ENCODE data around the gene RHEX.
"Not testable (repeated sequence)": the region's sequence is repeated elsewhere in the genome, so short reads cannot be mapped to it uniquely, and the experiment has no call there.

RHEX gene

GRCh38 chr1:206055069-206055625 is 2.2 kb downstream of the RHEX start:
- not testable (repeated sequence) for H2AK5ac ChIP-seq (ENCODE audit: low read depth, low read length); H3K9ac ChIP-seq (ENCODE audit: low read depth, low read length, poor library complexity); H3K14ac ChIP-seq (ENCODE audit: low read length); H2BK15ac ChIP-seq (ENCODE audit: low read length); H3K4ac ChIP-seq (ENCODE audit: low read length); H2AFZ ChIP-seq (ENCODE audit: low read length); H3K4me1 ChIP-seq (ENCODE audit: control insufficient read depth in 2 of 2, insufficient read depth in 1 of 2, low read depth in 1 of 2, low read length in 2 of 2); H2BK12ac ChIP-seq (ENCODE audit: low read length); H3K4me2 ChIP-seq (ENCODE audit: insufficient read depth, low read length, poor library complexity, severe bottlenecking); H3K9me3 ChIP-seq (replicated peaks in 1 of 2; ENCODE audit: control insufficient read depth in 2 of 2, insufficient read depth in 1 of 2, low read depth in 1 of 2, low read length in 2 of 2); H2BK120ac ChIP-seq (ENCODE audit: low read depth, low read length); H3K18ac ChIP-seq (ENCODE audit: low read length); DNase-seq (ENCODE audit: low spot score); H4K8ac ChIP-seq (ENCODE audit: low read depth, low read length); H3K36me3 ChIP-seq (replicated peaks in 1 of 2; ENCODE audit: control insufficient read depth in 2 of 2, insufficient read depth in 2 of 2, low read length in 2 of 2); H2BK5ac ChIP-seq (ENCODE audit: low read length); H3K79me1 ChIP-seq (ENCODE audit: low read depth, low read length); H3K23ac ChIP-seq (ENCODE audit: low read depth, low read length, poor library complexity); H3K4me3 ChIP-seq (ENCODE audit: low read length in 2 of 2); H3K27ac ChIP-seq (replicated peaks; ENCODE audit: low read length); H4K91ac ChIP-seq (ENCODE audit: low read depth, low read length, poor library complexity); H3K27me3 ChIP-seq (ENCODE audit: control insufficient read depth in 3 of 3, insufficient read depth in 3 of 3, low read depth in 1 of 3, low read length in 3 of 3)
- WGBS, 2 donors (ENCODE audit: extremely low coverage in 2 of 2, insufficient read length in 2 of 2, insufficient replicate concordance in 1 of 2), result no CpG with 5 or more reads among the region's 12 CpGs

GRCh38 chr1:206055639-206056323 is 2.8 kb downstream of the RHEX start:
- not testable (repeated sequence) for H3K4me2 ChIP-seq (ENCODE audit: insufficient read depth, low read length, poor library complexity, severe bottlenecking); H3K4me1 ChIP-seq (ENCODE audit: control insufficient read depth in 2 of 2, insufficient read depth in 1 of 2, low read depth in 1 of 2, low read length in 2 of 2); H3K4me3 ChIP-seq (ENCODE audit: low read length in 2 of 2); H3K23ac ChIP-seq (ENCODE audit: low read depth, low read length, poor library complexity); H3K18ac ChIP-seq (ENCODE audit: low read length); H2BK15ac ChIP-seq (ENCODE audit: low read length); H3K14ac ChIP-seq (ENCODE audit: low read length); H4K91ac ChIP-seq (ENCODE audit: low read depth, low read length, poor library complexity); H2AFZ ChIP-seq (ENCODE audit: low read length); H3K79me1 ChIP-seq (ENCODE audit: low read depth, low read length); H2BK120ac ChIP-seq (ENCODE audit: low read depth, low read length); H2BK12ac ChIP-seq (ENCODE audit: low read length); H3K9me3 ChIP-seq (replicated peaks in 1 of 2; ENCODE audit: control insufficient read depth in 2 of 2, insufficient read depth in 1 of 2, low read depth in 1 of 2, low read length in 2 of 2); H4K8ac ChIP-seq (ENCODE audit: low read depth, low read length); DNase-seq (ENCODE audit: low spot score); H3K9ac ChIP-seq (ENCODE audit: low read depth, low read length, poor library complexity); H3K27me3 ChIP-seq (ENCODE audit: control insufficient read depth in 3 of 3, insufficient read depth in 3 of 3, low read depth in 1 of 3, low read length in 3 of 3); H2AK5ac ChIP-seq (ENCODE audit: low read depth, low read length); H2BK5ac ChIP-seq (ENCODE audit: low read length); H3K27ac ChIP-seq (replicated peaks; ENCODE audit: low read length); H3K4ac ChIP-seq (ENCODE audit: low read length); H3K36me3 ChIP-seq (replicated peaks in 1 of 2; ENCODE audit: control insufficient read depth in 2 of 2, insufficient read depth in 2 of 2, low read length in 2 of 2)
- WGBS, 2 donors (ENCODE audit: extremely low coverage in 2 of 2, insufficient read length in 2 of 2, insufficient replicate concordance in 1 of 2), result no CpG with 5 or more reads among the region's 8 CpGs

GRCh38 chr1:206058289-206058926 is 5.4 kb downstream of the RHEX start:
- no CpG with 5 or more reads among the region's 9 CpGs for WGBS, 2 donors (ENCODE audit: extremely low coverage in 2 of 2, insufficient read length in 2 of 2, insufficient replicate concordance in 1 of 2)
- not testable (repeated sequence) for H3K14ac ChIP-seq (ENCODE audit: low read length); H2AK5ac ChIP-seq (ENCODE audit: low read depth, low read length); H2BK15ac ChIP-seq (ENCODE audit: low read length); H3K79me1 ChIP-seq (ENCODE audit: low read depth, low read length); H3K4me2 ChIP-seq (ENCODE audit: insufficient read depth, low read length, poor library complexity, severe bottlenecking); H3K23ac ChIP-seq (ENCODE audit: low read depth, low read length, poor library complexity); H3K9ac ChIP-seq (ENCODE audit: low read depth, low read length, poor library complexity); DNase-seq (ENCODE audit: low spot score); H2AFZ ChIP-seq (ENCODE audit: low read length); H2BK12ac ChIP-seq (ENCODE audit: low read length); H2BK5ac ChIP-seq (ENCODE audit: low read length); H4K91ac ChIP-seq (ENCODE audit: low read depth, low read length, poor library complexity); H3K36me3 ChIP-seq (replicated peaks in 1 of 2; ENCODE audit: control insufficient read depth in 2 of 2, insufficient read depth in 2 of 2, low read length in 2 of 2); H3K4me1 ChIP-seq (ENCODE audit: control insufficient read depth in 2 of 2, insufficient read depth in 1 of 2, low read depth in 1 of 2, low read length in 2 of 2); H3K18ac ChIP-seq (ENCODE audit: low read length); H3K27me3 ChIP-seq (ENCODE audit: control insufficient read depth in 3 of 3, insufficient read depth in 3 of 3, low read depth in 1 of 3, low read length in 3 of 3); H3K27ac ChIP-seq (replicated peaks; ENCODE audit: low read length); H3K4ac ChIP-seq (ENCODE audit: low read length); H4K8ac ChIP-seq (ENCODE audit: low read depth, low read length); H3K4me3 ChIP-seq (ENCODE audit: low read length in 2 of 2); H2BK120ac ChIP-seq (ENCODE audit: low read depth, low read length)
- peaks cover 3 to 12% of the 10 kb centered on the region in 2 donors for H3K9me3 ChIP-seq (replicated peaks in 1 of 2; ENCODE audit: control insufficient read depth in 2 of 2, insufficient read depth in 1 of 2, low read depth in 1 of 2, low read length in 2 of 2)

GRCh38 chr1:206058927-206059292 is 5.9 kb downstream of the RHEX start:
- Histone ChIP-seq H3K27me3 (ENCODE audit: control insufficient read depth in 3 of 3, insufficient read depth in 3 of 3, low read depth in 1 of 3, low read length in 3 of 3) (peaks cover 0 to 3% (median 0%) of the 10 kb centered on the region in 3 experiments), H2AFZ (ENCODE audit: low read length) (no peak overlapping the region), H3K27ac (replicated peaks; ENCODE audit: low read length) (no peak overlapping the region), H3K18ac (ENCODE audit: low read length) (no peak overlapping the region), H2BK15ac (ENCODE audit: low read length) (no peak overlapping the region), H3K36me3 (replicated peaks in 1 of 2; ENCODE audit: control insufficient read depth in 2 of 2, insufficient read depth in 2 of 2, low read length in 2 of 2) (no peaks in the 10 kb centered on the region), H3K23ac (ENCODE audit: low read depth, low read length, poor library complexity) (no peak overlapping the region), H2BK12ac (ENCODE audit: low read length) (no peak overlapping the region), H3K4me1 (ENCODE audit: control insufficient read depth in 2 of 2, insufficient read depth in 1 of 2, low read depth in 1 of 2, low read length in 2 of 2) (no peaks in the 10 kb centered on the region), H2AK5ac (ENCODE audit: low read depth, low read length) (no peak overlapping the region), H3K4me2 (ENCODE audit: insufficient read depth, low read length, poor library complexity, severe bottlenecking) (no peak overlapping the region), H3K9me3 (replicated peaks in 1 of 2; ENCODE audit: control insufficient read depth in 2 of 2, insufficient read depth in 1 of 2, low read depth in 1 of 2, low read length in 2 of 2) (peaks cover 3 to 12% of the 10 kb centered on the region in 2 donors), H3K14ac (ENCODE audit: low read length) (no peak overlapping the region), H3K4ac (ENCODE audit: low read length) (no peak overlapping the region), H2BK5ac (ENCODE audit: low read length) (no peak overlapping the region), H3K79me1 (ENCODE audit: low read depth, low read length) (no peaks in the 10 kb centered on the region), H4K91ac (ENCODE audit: low read depth, low read length, poor library complexity) (no peak overlapping the region), H2BK120ac (ENCODE audit: low read depth, low read length) (no peak overlapping the region), H3K9ac (ENCODE audit: low read depth, low read length, poor library complexity) (no peak overlapping the region), H3K4me3 (ENCODE audit: low read length in 2 of 2) (no peak overlapping the region), H4K8ac (ENCODE audit: low read depth, low read length) (no peak overlapping the region)
- no peak for DNase-seq (ENCODE audit: low spot score)
- no CpG with 5 or more reads among the region's 1 CpG for WGBS, 2 donors (ENCODE audit: extremely low coverage in 2 of 2, insufficient read length in 2 of 2, insufficient replicate concordance in 1 of 2)

Data from neuronal stem cell (in vitro differentiated cells).